Sigmoid colon (tissue), 7 donors: ENCODE results near the gene WDR4. TPM values are rescaled to one million over a fixed set of nuclear protein-coding genes. Genes with fewer than 3 reads are reported as not detected.
A peak's percentile ranks its signal among the peaks of the same experiment; 100 is the strongest.

Source experiments
- DNase-seq: peaks from one replicate; pipeline ENCODE4 v3.0.0-alpha.2; 2019
- H3K27ac ChIP-seq, 4 donors: fragments of 200-600 bp; sonication (generic); one replicate each; pipeline ENCODE4 v1.5.1; 2016 to 2019; ENCODE audit warnings: mild to moderate bottlenecking in 1 of 4
- H3K27me3 ChIP-seq, 3 donors: fragments of 200-600 bp; sonication (generic); one replicate each; pipeline ENCODE4 v1.5.1; 2019; ENCODE audit warnings: mild to moderate bottlenecking in 1 of 3
- H3K36me3 ChIP-seq, 4 donors: fragments of 200-600 bp; sonication (generic); one replicate each; pipeline ENCODE4 v1.5.1; 2016 to 2019
- H3K4me1 ChIP-seq, 4 donors: fragments of 200-600 bp; sonication (generic); one replicate each; pipeline ENCODE4 v1.5.1; 2017 to 2019
- H3K4me3 ChIP-seq, 4 donors: fragments of 200-600 bp; sonication (generic); one replicate each; pipeline ENCODE4 v1.5.1; 2017 to 2019; ENCODE audit warnings: mild to moderate bottlenecking in 2 of 4, moderate library complexity in 1 of 4
- H3K9me3 ChIP-seq, 4 donors: fragments of 200-600 bp in 3 of 4; sonication (generic) in 3 of 4; one replicate each; pipeline versions ENCODE4 v1.5.1 to v1.6.1; 2013 to 2019
- EP300 ChIP-seq, 4 donors: sonication (generic); formaldehyde crosslinking; IDR thresholded peaks; one replicate each; pipeline ENCODE4 v1.6.1; 2017; ENCODE audit warnings: antibody characterized with exemption in 4 of 4
- POLR2A ChIP-seq, 2 donors: fragments of 450-650 bp; IDR thresholded peaks; one replicate each; pipeline ENCODE4 v1.6.1; 2016; ENCODE audit warnings: antibody characterized with exemption in 2 of 2, mild to moderate bottlenecking in 2 of 2, moderate library complexity in 2 of 2
- POLR2AphosphoS5 ChIP-seq, 4 donors: sonication (generic); formaldehyde crosslinking; IDR thresholded peaks; one replicate each; pipeline ENCODE4 v1.6.1; 2017; ENCODE audit warnings: antibody characterized with exemption in 4 of 4
- WGBS, 2 donors: extraction: QIAGEN DNeasy Blood & Tissue Kit; methylation state at CpG; one replicate each; pipeline ENCODE4 v1.1.7; 2013; 5-methylcytosine and 5-hydroxymethylcytosine counted together
- intact Hi-C: fragments of 100-400 bp; cut with DNase I; formaldehyde crosslinking; loops from one replicate; pipeline ENCODE4 v1.15.1; 2023
- polyA plus RNA-seq, 3 donors: library from polyadenylated mRNA; stranded (reverse); fragments of 200-250 nt; gene quantifications; one replicate each; pipeline ENCODE4 v1.2.3, GENCODE V29; 2013
- total RNA-seq, 4 donors: library from RNA; depleted of rRNA; stranded (reverse); fragments of >200 nt; gene quantifications; one replicate each; pipeline ENCODE4 v1.1.0, GENCODE V29; 2016
- TF ChIP-seq, protein P1 (sequence below), 4 experiments: fragments of 450-650 bp in 3 of 4; fragments of 200-600 bp in 1 of 4; IDR thresholded peaks; one replicate each; pipeline ENCODE4 v1.5.1; 2016 to 2019; ENCODE audit warnings: antibody characterized with exemption in 4 of 4, mild to moderate bottlenecking in 3 of 4, moderate library complexity in 2 of 4
- donor health status: healthy with polysubstance abuse.
- donor health status: Bipolar disorder and iron deficiency.
- donor health status: healthy.

The WDR4 gene
- total and polyA plus RNA-seq, 7 donors: 2.8 to 23.5 (median 4.2) TPM

DNA sequence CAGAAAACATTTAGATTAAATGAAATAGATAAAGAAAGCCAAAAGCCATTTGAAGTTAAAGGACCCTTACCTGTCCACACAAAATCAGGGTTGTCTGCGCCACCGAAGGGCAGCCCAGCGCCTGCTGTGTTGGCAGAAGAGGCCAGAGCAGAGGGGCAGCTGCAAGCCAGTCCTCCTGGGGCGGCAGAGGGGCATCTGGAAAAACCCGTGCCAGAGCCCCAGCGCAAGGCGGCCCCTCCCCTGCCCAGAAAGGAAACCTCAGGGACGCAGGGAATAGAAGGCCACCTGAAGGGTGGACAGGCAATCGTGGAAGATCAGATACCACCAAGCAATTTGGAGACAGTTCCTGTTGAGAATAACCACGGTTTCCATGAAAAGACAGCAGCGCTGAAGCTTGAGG lies 24.5 kb upstream of the WDR4 start:
- DNase-seq: no peak
- Histone ChIP-seq H3K4me1 (peaks cover 0 to 6% (median 0%) of the 10 kb centered on the region in 4 donors), H3K27me3 (no peaks in the 10 kb centered on the region), H3K9me3 (no peaks in the 10 kb centered on the region), H3K4me3 (no peak overlapping the region), H3K27ac (no peak overlapping the region), H3K36me3 (peaks cover 10 to 96% (median 38%) of the 10 kb centered on the region in 4 donors)
- TF ChIP-seq POLR2A (IDR thresholded peaks at IDR 0.05): no peak
- TF ChIP-seq, protein P1, sequence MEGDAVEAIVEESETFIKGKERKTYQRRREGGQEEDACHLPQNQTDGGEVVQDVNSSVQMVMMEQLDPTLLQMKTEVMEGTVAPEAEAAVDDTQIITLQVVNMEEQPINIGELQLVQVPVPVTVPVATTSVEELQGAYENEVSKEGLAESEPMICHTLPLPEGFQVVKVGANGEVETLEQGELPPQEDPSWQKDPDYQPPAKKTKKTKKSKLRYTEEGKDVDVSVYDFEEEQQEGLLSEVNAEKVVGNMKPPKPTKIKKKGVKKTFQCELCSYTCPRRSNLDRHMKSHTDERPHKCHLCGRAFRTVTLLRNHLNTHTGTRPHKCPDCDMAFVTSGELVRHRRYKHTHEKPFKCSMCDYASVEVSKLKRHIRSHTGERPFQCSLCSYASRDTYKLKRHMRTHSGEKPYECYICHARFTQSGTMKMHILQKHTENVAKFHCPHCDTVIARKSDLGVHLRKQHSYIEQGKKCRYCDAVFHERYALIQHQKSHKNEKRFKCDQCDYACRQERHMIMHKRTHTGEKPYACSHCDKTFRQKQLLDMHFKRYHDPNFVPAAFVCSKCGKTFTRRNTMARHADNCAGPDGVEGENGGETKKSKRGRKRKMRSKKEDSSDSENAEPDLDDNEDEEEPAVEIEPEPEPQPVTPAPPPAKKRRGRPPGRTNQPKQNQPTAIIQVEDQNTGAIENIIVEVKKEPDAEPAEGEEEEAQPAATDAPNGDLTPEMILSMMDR (IDR thresholded peaks at IDR 0.05): no peak
- TF ChIP-seq POLR2AphosphoS5 (IDR thresholded peaks at IDR 0.05): no peak
- no peak for TF ChIP-seq EP300 (IDR thresholded peaks at IDR 0.05)
- intact Hi-C loops: no loop called here
- WGBS, 2 donors: 97% methylated on average over 11 of the region's 11 CpGs

DNA sequence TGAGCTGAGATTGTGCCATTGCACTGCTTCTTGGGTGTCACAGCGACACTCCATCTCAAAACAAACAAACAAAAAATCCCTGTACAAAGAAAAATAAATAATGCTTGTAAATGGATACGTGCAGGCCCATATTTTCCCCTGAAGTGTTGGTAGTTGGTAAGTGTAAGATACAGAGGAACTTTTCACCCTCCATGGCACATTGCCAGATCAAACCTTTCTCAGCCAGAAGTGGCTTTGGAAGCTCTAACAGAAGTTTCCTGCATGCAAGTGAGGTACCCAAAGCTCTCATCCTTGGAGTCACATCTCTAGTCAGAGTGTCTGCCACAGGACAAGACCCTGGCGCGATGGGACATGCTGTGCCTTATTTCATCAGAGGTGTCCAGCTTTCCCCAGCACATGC lies 21.1 kb upstream of the WDR4 start:
- intact Hi-C loops: no loop called here
- no peak for DNase-seq
- no peak for TF ChIP-seq EP300 (IDR thresholded peaks at IDR 0.05)
- WGBS, 2 donors: 83 to 88% methylated on average over 4 of the region's 4 CpGs
- H3K4me1 ChIP-seq: peaks cover 0 to 15% (median under 1%) of the 10 kb centered on the region in 4 donors
- no peak overlapping the region for H3K4me3 ChIP-seq
- peaks cover 10 to 83% (median 43%) of the 10 kb centered on the region in 4 donors for H3K36me3 ChIP-seq
- no peaks in the 10 kb centered on the region for H3K9me3 ChIP-seq
- no peaks in the 10 kb centered on the region for H3K27me3 ChIP-seq
- H3K27ac ChIP-seq: no peak overlapping the region

DNA sequence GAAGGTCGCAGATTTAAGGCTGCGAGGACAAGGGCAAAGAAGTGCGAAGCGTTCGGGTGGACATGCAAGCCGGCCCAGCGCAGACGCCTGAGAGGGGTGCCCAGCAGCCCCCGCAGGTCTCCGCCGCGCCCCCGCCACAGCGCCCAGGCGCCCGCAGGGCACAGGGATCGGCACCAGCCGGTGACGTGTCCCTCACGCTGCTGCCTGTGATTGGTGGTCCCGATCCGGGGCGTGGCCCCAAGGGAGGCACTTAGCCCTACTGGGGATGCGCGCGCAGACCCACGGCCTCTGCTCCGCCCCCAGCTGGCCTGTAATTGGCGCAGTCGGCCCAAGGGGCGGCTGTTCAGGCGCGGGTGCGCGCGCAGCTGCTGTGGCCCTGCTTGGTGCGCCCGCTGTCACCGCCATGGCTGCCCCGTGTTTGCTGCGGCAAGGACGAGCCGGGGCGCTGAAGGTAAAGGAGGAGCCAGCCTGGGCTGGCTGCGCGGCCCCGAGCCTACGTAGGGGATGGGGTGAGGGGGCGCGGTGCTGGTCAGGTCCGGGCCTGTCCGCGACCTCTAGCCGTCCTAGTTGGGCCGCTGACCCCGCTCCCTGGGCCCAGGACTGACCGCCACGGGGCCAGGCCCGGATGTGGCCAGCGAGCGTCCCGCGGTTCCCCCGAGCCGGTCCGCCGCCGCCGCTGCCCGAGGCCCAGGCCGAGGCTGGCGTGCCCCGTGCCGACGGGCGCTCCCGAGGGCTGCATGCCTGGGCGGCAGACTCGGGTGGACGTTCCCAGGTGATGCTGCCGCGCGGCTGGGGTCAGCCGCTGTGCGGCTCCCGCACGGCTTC lies 13.8 kb upstream of the WDR4 start, which contains the start of gene NDUFV3:
Gene NDUFV3, plus strand, starts transcription at position 379 of the 825 bp plus-strand sequence. Its CDS starts 25 bp downstream, at position 404.
- intact Hi-C loops: loop anchor here (10.0 kb wide), 1 partner anchor 102 kb away; no protein-coding TSS in a partner anchor
- Histone ChIP-seq H3K27ac (peak within 1 kb of the TSS; percentile 96 to 99 (median 97)), H3K4me1 (peaks cover 0 to 21% (median 10%) of the 10 kb centered on the region in 4 donors), H3K9me3 (no peaks in the 10 kb centered on the region), H3K27me3 (no peaks in the 10 kb centered on the region), H3K4me3 (peak within 1 kb of the TSS; percentile 78 to 98 (median 85)), H3K36me3 (peaks cover 0 to 14% (median 10%) of the 10 kb centered on the region in 4 donors)
- 0 to 1% methylated on average over 87 of the region's 87 CpGs for WGBS, 2 donors
- DNase-seq: peak; percentile 100
- TF ChIP-seq EP300 (IDR thresholded peaks at IDR 0.05): no peak
- TF ChIP-seq POLR2A (IDR thresholded peaks at IDR 0.05): peak; percentile 76 to 91
- TF ChIP-seq, protein P1 (IDR thresholded peaks at IDR 0.05): no peak
- TF ChIP-seq POLR2AphosphoS5 (IDR thresholded peaks at IDR 0.05): peak; percentile 96 to 99 (median 98)

DNA sequence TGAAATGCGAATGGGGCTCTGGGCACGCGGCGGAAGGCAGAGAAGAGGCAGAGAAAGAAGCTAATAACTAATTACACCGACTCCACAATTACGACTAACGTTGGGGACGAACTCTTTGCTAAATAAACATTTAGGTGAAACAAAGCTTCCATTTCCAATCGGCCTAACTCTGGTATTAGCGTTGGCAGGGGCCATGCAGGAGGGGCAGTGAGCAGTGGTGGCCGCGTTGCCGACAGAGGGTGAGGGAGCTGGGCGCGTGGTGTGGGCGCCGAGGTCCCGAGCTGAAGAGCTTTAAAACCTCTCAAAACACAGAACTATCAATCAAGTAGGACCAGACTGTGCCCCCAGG lies 13.2 kb upstream of the WDR4 start:
- Histone ChIP-seq H3K27ac (peak overlapping the region; percentile 96 to 99 (median 97)), H3K36me3 (peaks cover 0 to 9% (median 6%) of the 10 kb centered on the region in 4 donors), H3K4me1 (peaks cover 0 to 21% (median 10%) of the 10 kb centered on the region in 4 donors), H3K9me3 (no peaks in the 10 kb centered on the region), H3K4me3 (peak overlapping the region; percentile 78 to 98 (median 85)), H3K27me3 (no peaks in the 10 kb centered on the region)
- no peak for DNase-seq
- no peak for TF ChIP-seq POLR2A (IDR thresholded peaks at IDR 0.05)
- TF ChIP-seq, protein P1 (IDR thresholded peaks at IDR 0.05): no peak
- WGBS, 2 donors: 5 to 19% methylated on average over 18 of the region's 18 CpGs
- intact Hi-C loops: loop anchor here (10.0 kb wide), 1 partner anchor 102 kb away; no protein-coding TSS in a partner anchor

DNA sequence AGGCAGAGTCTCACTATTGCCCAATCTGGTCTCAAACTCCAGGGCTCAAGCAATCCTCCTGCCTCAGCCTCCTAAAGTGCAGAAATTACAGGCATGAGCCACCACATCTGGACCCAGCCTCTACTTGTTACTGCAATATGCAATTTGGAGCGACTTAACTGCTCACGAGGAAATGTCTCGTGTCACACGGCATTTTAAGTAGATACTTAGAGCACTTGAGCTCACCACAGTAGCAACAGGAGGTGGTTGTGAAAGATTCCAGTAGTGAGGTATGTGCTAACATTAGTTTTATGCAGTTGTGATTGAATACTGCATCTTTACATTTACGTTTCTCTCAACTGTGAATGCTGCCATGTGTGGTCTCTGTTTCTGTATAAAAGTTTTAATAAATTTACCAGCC lies 8.0 kb upstream of the WDR4 start:
- Histone ChIP-seq H3K27me3 (no peaks in the 10 kb centered on the region), H3K4me3 (no peak overlapping the region), H3K4me1 (peaks cover 0 to 4% (median under 1%) of the 10 kb centered on the region in 4 donors), H3K36me3 (no peaks in the 10 kb centered on the region), H3K27ac (no peak overlapping the region), H3K9me3 (no peaks in the 10 kb centered on the region)
- intact Hi-C loops: no loop called here
- WGBS, 2 donors: 93 to 94% methylated on average over 5 of the region's 5 CpGs
- TF ChIP-seq POLR2AphosphoS5 (IDR thresholded peaks at IDR 0.05) (no peak), POLR2A (IDR thresholded peaks at IDR 0.05) (no peak), EP300 (IDR thresholded peaks at IDR 0.05) (no peak)
- TF ChIP-seq, protein P1 (IDR thresholded peaks at IDR 0.05): no peak
- no peak for DNase-seq
